WTC11 (cell line): ENCODE data around the gene CCNQ. TPM values are rescaled to one million over a fixed set of nuclear protein-coding genes. Genes with fewer than 3 reads are reported as not detected.

Experiments used
- ATAC-seq: fragments of 200-7000 bp; cut with Tn5 transposase; 2 replicates; pipeline ENCODE4 v1.10.0; 2021; ENCODE audit warnings: mild to moderate bottlenecking, moderate library complexity
- CTCF ChIA-PET: fragments of 300-600 bp; sonication (Branson Sonifier 250); formaldehyde crosslinking; loops from one replicate; lab custom pipeline; 2021; ENCODE audit warnings: antibody characterized with exemption; lab: Charles Lee
- POLR2A ChIA-PET: fragments of 350-600 bp; sonication (Branson Sonifier 250); formaldehyde crosslinking; loops from one replicate; lab custom pipeline; 2021; ENCODE audit warnings: antibody characterized with exemption; lab: Charles Lee
- DNase-seq: peaks from one replicate; pipeline ENCODE4 v3.0.0; 2021; ENCODE audit warnings: low spot score
- H3K27ac Mint-ChIP-seq: 2 replicates; pipeline ENCODE4 v1.8.0; 2021; ENCODE audit warnings: mixed read lengths
- H3K27me3 Mint-ChIP-seq: 2 replicates; pipeline ENCODE4 v1.8.0; 2021; ENCODE audit warnings: low read depth, mild to moderate bottlenecking, moderate library complexity, mixed read lengths
- H3K36me3 Mint-ChIP-seq: 2 replicates; pipeline ENCODE4 v1.8.0; 2021; ENCODE audit warnings: mixed read lengths
- H3K4me1 Mint-ChIP-seq: 2 replicates; pipeline ENCODE4 v1.8.0; 2022; ENCODE audit warnings: mixed read lengths
- H3K4me3 Mint-ChIP-seq: 2 replicates; pipeline ENCODE4 v1.8.0; 2021; ENCODE audit warnings: mild to moderate bottlenecking, moderate library complexity, mixed read lengths
- H3K9me3 Mint-ChIP-seq: 2 replicates; pipeline ENCODE4 v1.8.0; 2021; ENCODE audit warnings: mixed read lengths
- CREB1 ChIP-seq: sonication (generic); formaldehyde crosslinking; IDR thresholded peaks from 2 replicates; pipeline ENCODE4 v1.8.0; 2023; ENCODE audit warnings: mild to moderate bottlenecking, missing genetic modification reagents
- CREM ChIP-seq: sonication (generic); formaldehyde crosslinking; IDR thresholded peaks from 2 replicates; pipeline ENCODE4 v1.8.1; 2022; ENCODE audit warnings: mild to moderate bottlenecking, missing genetic modification reagents, moderate library complexity
- JUN ChIP-seq: sonication (generic); formaldehyde crosslinking; IDR thresholded peaks from 2 replicates; pipeline ENCODE4 v1.8.0; 2023; ENCODE audit warnings: mild to moderate bottlenecking, missing genetic modification reagents
- KAT7 ChIP-seq: sonication (generic); formaldehyde crosslinking; IDR thresholded peaks from 2 replicates; pipeline ENCODE4 v1.8.1; 2023; ENCODE audit warnings: missing genetic modification reagents, mild to moderate bottlenecking, borderline replicate concordance
- NR3C1 ChIP-seq: sonication (generic); formaldehyde crosslinking; conservative IDR thresholded peaks from 2 replicates; pipeline ENCODE4 v1.8.1; 2023; ENCODE audit warnings: low read depth, mild to moderate bottlenecking, missing genetic modification reagents
- RELA ChIP-seq: sonication (generic); formaldehyde crosslinking; IDR thresholded peaks from 2 replicates; pipeline ENCODE4 v1.8.1; 2022; ENCODE audit warnings: missing genetic modification reagents, mild to moderate bottlenecking, borderline replicate concordance
- SMAD4 ChIP-seq: sonication (generic); formaldehyde crosslinking; IDR thresholded peaks from 2 replicates; pipeline ENCODE4 v1.8.0; 2022; ENCODE audit warnings: mild to moderate bottlenecking, missing genetic modification reagents
- SOX15 ChIP-seq: fragments of 250-450 bp; sonication (Bioruptor Pico); IDR thresholded peaks from 2 replicates; pipeline ENCODE4 v1.9.0; 2021; ENCODE audit warnings: mild to moderate bottlenecking
- ZNF232 ChIP-seq: sonication (generic); formaldehyde crosslinking; IDR thresholded peaks from 2 replicates; pipeline ENCODE4 v1.8.0; 2022; ENCODE audit warnings: mild to moderate bottlenecking, missing genetic modification reagents
- total RNA-seq: library from RNA; stranded (reverse); gene quantifications from 3 replicates; pipeline ENCODE4 v1.2.3, GENCODE V29; 2021
- TF ChIP-seq, protein P1 (sequence below): sonication (generic); formaldehyde crosslinking; IDR thresholded peaks from 2 replicates; pipeline ENCODE4 v1.8.0; 2023; ENCODE audit warnings: missing genetic modification reagents, mild to moderate bottlenecking, borderline replicate concordance
- TF ChIP-seq, protein P2 (sequence below): sonication (generic); formaldehyde crosslinking; IDR thresholded peaks from 2 replicates; pipeline ENCODE4 v1.8.1; 2023; ENCODE audit warnings: mild to moderate bottlenecking, missing genetic modification reagents, moderate library complexity
- TF ChIP-seq, protein P3 (sequence below): sonication (generic); formaldehyde crosslinking; IDR thresholded peaks from 2 replicates; pipeline ENCODE4 v1.8.1; 2022; ENCODE audit warnings: mild to moderate bottlenecking, missing genetic modification reagents, moderate library complexity, borderline replicate concordance
- TF ChIP-seq, protein P4 (sequence below): sonication (generic); formaldehyde crosslinking; IDR thresholded peaks from 2 replicates; pipeline ENCODE4 v1.8.0; 2022; ENCODE audit warnings: mild to moderate bottlenecking, missing genetic modification reagents

CCNQ gene
- total RNA-seq, 1 experiment from 2014 or later, result 17.4 TPM

DNA sequence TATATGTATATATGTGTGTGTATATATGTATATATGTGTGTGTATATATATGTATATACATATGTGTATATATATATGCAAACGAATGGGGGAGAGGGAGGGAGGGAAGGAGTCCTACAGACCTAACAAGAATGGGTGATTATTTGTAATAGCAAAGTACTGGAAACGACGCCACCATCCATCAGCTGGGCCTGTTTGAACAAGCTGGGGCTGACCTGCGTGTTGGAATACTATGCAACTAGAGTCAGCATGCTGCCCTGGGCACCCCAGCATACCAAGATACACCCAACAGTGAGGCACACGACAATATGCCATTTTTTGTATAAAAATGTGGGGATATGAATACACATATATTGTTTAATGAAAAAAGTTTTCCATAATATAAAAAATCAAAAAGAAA, 21.6 kb upstream of the CCNQ start (continued):
- TF ChIP-seq, protein P1, sequence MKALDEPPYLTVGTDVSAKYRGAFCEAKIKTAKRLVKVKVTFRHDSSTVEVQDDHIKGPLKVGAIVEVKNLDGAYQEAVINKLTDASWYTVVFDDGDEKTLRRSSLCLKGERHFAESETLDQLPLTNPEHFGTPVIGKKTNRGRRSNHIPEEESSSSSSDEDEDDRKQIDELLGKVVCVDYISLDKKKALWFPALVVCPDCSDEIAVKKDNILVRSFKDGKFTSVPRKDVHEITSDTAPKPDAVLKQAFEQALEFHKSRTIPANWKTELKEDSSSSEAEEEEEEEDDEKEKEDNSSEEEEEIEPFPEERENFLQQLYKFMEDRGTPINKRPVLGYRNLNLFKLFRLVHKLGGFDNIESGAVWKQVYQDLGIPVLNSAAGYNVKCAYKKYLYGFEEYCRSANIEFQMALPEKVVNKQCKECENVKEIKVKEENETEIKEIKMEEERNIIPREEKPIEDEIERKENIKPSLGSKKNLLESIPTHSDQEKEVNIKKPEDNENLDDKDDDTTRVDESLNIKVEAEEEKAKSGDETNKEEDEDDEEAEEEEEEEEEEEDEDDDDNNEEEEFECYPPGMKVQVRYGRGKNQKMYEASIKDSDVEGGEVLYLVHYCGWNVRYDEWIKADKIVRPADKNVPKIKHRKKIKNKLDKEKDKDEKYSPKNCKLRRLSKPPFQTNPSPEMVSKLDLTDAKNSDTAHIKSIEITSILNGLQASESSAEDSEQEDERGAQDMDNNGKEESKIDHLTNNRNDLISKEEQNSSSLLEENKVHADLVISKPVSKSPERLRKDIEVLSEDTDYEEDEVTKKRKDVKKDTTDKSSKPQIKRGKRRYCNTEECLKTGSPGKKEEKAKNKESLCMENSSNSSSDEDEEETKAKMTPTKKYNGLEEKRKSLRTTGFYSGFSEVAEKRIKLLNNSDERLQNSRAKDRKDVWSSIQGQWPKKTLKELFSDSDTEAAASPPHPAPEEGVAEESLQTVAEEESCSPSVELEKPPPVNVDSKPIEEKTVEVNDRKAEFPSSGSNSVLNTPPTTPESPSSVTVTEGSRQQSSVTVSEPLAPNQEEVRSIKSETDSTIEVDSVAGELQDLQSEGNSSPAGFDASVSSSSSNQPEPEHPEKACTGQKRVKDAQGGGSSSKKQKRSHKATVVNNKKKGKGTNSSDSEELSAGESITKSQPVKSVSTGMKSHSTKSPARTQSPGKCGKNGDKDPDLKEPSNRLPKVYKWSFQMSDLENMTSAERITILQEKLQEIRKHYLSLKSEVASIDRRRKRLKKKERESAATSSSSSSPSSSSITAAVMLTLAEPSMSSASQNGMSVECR (CRISPR knock-in tag), result no peak
- TF ChIP-seq JUN (no peak), KAT7 (CRISPR knock-in tag) (no peak), RELA (CRISPR knock-in tag) (no peak)
- TF ChIP-seq, protein P2, sequence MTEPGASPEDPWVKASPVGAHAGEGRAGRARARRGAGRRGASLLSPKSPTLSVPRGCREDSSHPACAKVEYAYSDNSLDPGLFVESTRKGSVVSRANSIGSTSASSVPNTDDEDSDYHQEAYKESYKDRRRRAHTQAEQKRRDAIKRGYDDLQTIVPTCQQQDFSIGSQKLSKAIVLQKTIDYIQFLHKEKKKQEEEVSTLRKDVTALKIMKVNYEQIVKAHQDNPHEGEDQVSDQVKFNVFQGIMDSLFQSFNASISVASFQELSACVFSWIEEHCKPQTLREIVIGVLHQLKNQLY (CRISPR knock-in tag), result no peak
- TF ChIP-seq, all 79 proteins: peak for 0

DNA sequence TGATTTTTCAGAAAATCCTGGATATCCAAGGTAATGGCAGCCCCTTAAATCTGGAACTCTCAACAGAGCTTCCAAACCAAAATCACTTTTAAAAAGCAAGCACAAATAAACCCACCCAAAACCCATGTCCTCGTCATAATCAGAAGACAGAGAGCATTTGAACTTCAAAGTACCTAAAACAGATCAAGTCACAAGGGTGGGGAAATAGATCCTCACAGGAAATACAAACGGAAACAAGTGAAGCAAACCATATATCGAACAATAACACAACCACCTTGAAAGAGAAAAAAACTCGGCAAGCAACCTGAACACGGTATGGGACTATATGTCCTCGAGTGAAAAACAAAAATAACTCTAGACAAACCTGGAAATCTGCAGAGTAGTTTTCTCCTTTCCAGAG, 15.9 kb upstream of the CCNQ start:
- no peak for DNase-seq
- Mint-ChIP-seq H3K36me3 (no peaks in the 10 kb centered on the region), H3K27me3 (peaks cover 53% of the 10 kb centered on the region), H3K27ac (no peak overlapping the region), H3K4me1 (no peaks in the 10 kb centered on the region), H3K4me3 (no peak overlapping the region), H3K9me3 (no peaks in the 10 kb centered on the region)
- no peak for ATAC-seq
- TF ChIP-seq CREB1 (CRISPR knock-in tag) (no peak), NR3C1 (CRISPR knock-in tag) (no peak), CREM (CRISPR knock-in tag) (no peak)
- TF ChIP-seq, protein P3, sequence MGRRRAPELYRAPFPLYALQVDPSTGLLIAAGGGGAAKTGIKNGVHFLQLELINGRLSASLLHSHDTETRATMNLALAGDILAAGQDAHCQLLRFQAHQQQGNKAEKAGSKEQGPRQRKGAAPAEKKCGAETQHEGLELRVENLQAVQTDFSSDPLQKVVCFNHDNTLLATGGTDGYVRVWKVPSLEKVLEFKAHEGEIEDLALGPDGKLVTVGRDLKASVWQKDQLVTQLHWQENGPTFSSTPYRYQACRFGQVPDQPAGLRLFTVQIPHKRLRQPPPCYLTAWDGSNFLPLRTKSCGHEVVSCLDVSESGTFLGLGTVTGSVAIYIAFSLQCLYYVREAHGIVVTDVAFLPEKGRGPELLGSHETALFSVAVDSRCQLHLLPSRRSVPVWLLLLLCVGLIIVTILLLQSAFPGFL (CRISPR knock-in tag), result no peak
- ChIA-PET POLR2A (no interaction called here), CTCF (interaction anchor here (1.1 to 2.7 kb wide), 3 partner anchors 22 to 54 kb away, joined by 3 to 8 read pairs (median 4); no protein-coding TSS in a partner anchor)

DNA sequence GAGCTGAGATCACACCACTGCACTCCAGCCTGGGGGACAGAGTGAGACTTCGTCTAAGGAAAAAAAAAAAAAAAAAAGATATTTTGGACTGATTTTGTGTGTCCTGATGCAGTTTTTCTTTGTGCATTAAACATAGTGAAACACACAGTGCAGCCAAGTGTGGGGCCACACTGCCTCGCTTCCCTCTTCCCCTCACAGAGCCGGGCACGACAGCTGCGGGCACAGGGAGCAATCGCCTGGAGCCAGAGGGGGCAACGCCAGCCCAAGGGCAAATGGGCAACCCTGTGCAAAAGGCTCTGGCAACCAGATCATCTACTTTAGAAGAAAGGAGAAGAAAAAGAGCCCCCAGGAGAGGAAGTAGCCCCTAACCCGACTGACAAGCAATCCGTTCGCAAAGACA, 13.5 kb upstream of the CCNQ start:
- no peak overlapping the region for H3K4me3 Mint-ChIP-seq
- POLR2A ChIA-PET, result no interaction called here
- no peaks in the 10 kb centered on the region for H3K36me3 Mint-ChIP-seq
- H3K9me3 Mint-ChIP-seq, result no peaks in the 10 kb centered on the region
- TF ChIP-seq ZNF232 (CRISPR knock-in tag) (no peak), SMAD4 (CRISPR knock-in tag) (no peak), SOX15 (CRISPR knock-in tag) (no peak)
- TF ChIP-seq, protein P4, sequence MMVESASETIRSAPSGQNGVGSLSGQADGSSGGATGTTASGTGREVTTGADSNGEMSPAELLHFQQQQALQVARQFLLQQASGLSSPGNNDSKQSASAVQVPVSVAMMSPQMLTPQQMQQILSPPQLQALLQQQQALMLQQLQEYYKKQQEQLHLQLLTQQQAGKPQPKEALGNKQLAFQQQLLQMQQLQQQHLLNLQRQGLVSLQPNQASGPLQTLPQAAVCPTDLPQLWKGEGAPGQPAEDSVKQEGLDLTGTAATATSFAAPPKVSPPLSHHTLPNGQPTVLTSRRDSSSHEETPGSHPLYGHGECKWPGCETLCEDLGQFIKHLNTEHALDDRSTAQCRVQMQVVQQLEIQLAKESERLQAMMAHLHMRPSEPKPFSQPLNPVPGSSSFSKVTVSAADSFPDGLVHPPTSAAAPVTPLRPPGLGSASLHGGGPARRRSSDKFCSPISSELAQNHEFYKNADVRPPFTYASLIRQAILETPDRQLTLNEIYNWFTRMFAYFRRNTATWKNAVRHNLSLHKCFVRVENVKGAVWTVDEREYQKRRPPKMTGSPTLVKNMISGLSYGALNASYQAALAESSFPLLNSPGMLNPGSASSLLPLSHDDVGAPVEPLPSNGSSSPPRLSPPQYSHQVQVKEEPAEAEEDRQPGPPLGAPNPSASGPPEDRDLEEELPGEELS (CRISPR knock-in tag), result no peak
- no peak overlapping the region for H3K27ac Mint-ChIP-seq
- CTCF ChIA-PET, result interaction anchor here (2.1 to 2.7 kb wide), 2 partner anchors 24 to 37 kb away, joined by 7 to 8 read pairs; no protein-coding TSS in a partner anchor
- no peak for ATAC-seq
- no peaks in the 10 kb centered on the region for H3K4me1 Mint-ChIP-seq
- no peak for DNase-seq
- H3K27me3 Mint-ChIP-seq, result peaks cover 56% of the 10 kb centered on the region
